ENCODE data around the gene CFAP77. TPM values are rescaled to one million over a fixed set of nuclear protein-coding genes. Genes with fewer than 3 reads are reported as not detected.

Gene CFAP77
- total and polyA plus RNA-seq, 9 of the 15 experiments (the other 6 are each of a cell fraction or from before 2014, with no cell fraction given) = not detected

DNA sequence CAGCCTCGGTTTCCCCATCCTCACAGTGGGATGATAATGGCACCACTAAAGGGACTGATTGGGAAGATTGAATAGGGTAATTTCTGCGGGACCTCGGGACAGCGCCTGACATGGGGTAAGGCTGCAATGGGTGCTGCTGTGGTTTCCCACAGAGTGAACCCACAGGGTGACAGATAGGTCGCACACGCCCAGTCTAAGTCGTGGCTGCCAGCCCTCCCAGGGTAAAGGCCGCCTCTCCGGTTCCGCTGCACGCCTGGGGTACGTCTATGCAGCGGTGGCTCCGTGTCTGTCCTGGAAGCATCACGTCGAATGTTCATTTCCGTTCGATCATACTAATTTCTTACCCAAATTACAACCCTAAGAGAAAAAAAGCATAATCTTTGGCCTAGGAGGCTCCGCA, 631 bp downstream of the CFAP77 start (continued):
- TF ChIP-seq, protein P1, sequence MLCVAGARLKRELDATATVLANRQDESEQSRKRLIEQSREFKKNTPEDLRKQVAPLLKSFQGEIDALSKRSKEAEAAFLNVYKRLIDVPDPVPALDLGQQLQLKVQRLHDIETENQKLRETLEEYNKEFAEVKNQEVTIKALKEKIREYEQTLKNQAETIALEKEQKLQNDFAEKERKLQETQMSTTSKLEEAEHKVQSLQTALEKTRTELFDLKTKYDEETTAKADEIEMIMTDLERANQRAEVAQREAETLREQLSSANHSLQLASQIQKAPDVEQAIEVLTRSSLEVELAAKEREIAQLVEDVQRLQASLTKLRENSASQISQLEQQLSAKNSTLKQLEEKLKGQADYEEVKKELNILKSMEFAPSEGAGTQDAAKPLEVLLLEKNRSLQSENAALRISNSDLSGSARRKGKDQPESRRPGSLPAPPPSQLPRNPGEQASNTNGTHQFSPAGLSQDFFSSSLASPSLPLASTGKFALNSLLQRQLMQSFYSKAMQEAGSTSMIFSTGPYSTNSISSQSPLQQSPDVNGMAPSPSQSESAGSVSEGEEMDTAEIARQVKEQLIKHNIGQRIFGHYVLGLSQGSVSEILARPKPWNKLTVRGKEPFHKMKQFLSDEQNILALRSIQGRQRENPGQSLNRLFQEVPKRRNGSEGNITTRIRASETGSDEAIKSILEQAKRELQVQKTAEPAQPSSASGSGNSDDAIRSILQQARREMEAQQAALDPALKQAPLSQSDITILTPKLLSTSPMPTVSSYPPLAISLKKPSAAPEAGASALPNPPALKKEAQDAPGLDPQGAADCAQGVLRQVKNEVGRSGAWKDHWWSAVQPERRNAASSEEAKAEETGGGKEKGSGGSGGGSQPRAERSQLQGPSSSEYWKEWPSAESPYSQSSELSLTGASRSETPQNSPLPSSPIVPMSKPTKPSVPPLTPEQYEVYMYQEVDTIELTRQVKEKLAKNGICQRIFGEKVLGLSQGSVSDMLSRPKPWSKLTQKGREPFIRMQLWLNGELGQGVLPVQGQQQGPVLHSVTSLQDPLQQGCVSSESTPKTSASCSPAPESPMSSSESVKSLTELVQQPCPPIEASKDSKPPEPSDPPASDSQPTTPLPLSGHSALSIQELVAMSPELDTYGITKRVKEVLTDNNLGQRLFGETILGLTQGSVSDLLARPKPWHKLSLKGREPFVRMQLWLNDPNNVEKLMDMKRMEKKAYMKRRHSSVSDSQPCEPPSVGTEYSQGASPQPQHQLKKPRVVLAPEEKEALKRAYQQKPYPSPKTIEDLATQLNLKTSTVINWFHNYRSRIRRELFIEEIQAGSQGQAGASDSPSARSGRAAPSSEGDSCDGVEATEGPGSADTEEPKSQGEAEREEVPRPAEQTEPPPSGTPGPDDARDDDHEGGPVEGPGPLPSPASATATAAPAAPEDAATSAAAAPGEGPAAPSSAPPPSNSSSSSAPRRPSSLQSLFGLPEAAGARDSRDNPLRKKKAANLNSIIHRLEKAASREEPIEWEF (CRISPR knock-in tag; IDR thresholded peaks at IDR 0.05) = no peak
- TF ChIP-seq SREBF1 (IDR thresholded peaks at IDR 0.05; ENCODE audit: borderline replicate concordance, low read depth, low read length) (no peak), ZNF764 (CRISPR knock-in tag; IDR thresholded peaks at IDR 0.05; ENCODE audit: low read depth) (no peak), HINFP (tag; conservative IDR thresholded peaks at IDR 0.05; ENCODE audit: low read depth) (no peak), ZKSCAN8 (CRISPR knock-in tag; IDR thresholded peaks at IDR 0.05) (no peak), HMG20A (CRISPR knock-in tag; conservative IDR thresholded peaks at IDR 0.05) (no peak)

Data from K562 (cell line).